HG03135 (cell line): ENCODE measurements around the gene FAM184B.

ENCODE experiments used
- ATAC-seq: cut with Tn5 transposase; IDR thresholded peaks from one replicate; pipeline ENCODE4 v1.9.1; 2021; ENCODE audit warnings: mild to moderate bottlenecking, moderate library complexity; ENCODE audit not compliant: unreplicated experiment

FAM184B gene

DNA sequence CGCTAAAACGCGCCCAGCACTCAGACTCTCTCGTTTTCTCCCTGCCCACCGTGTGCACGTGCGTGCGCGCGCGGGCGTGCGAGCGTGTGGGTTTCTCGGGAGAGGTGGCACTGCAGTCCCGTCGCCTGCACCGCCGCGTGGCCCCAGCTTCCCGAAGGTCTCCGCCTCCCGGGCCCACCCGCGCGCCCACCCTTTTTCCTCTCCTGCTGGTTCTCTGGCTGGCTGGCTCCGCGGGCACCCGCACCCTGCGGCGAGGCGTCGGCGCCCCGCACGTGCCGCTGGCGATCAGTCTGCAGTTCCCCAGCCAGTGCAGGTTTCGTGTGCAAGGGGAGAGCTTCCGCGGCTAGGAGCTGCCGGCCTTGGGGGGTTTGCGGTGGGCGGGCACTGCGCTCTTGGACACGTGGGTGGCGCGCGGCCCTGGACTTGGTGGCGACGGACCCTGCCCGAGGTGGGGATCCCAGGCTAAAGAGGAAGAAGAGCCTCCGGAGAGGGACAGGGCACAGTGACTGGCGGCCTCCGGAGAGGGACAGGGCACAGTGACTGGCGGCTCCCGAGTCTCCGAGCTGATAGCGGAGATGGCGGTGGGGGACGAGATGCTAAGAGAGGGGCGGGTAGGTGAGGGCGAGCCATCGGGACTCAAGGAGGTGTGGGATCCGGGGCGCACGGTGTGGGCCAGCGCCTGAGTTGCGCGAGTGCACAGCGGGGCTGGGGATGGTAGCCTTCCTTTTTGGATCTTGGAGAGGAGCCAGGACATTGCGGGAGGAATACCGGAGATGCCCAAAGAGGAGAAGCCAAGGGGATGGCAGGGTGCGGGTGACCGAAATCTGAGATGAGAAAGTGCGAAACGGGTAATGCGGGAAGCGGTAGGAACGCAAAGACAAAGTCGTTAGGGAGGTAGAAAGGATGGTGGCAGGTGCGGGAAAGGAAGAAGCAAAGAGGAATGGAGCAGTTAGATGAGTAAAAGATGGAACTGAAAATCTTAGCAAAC is at the start of gene FAM184B:
Gene FAM184B, minus strand, starts transcription at position 322 of the 988 bp plus-strand sequence. CDS start 322 bp downstream, outside the sequence.
- ATAC-seq: no peak

DNA sequence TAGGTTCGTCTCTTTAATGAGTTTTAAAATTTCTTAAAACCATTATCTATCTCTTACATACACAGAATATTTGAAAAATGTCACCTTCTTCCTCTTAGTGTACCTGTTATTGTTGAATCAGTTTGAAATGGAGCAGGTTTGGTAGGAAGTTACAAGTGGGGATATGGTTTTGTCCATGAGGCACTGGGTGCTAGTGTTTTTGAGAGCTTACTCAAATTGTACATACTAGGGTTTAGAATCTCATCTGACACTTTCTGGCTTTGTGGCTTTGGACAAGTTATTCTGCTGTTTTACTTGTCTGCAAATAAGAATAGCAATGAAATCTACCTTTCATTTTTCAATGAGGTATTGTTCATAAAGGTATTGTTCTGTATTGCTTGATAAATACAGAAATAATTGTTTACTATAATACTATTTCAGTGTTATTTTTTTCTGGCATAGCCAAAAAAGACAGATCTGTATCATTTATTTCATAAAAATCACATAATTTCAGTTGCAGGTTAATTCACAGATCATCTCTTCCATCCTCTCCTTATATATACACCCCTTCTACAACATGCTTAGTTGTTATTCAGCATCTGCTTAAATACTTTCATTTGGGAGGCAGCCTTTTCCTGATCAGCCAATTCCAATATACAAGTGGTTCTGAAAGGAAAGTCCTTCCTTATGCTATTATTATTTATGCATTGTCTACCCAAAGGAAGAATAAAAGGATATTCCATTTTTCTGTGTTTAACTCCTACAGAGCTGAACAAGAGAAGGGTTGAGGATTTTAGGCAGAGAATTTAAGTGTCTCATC is 42.6 kb upstream of the FAM184B start:
- no peak for ATAC-seq

DNA sequence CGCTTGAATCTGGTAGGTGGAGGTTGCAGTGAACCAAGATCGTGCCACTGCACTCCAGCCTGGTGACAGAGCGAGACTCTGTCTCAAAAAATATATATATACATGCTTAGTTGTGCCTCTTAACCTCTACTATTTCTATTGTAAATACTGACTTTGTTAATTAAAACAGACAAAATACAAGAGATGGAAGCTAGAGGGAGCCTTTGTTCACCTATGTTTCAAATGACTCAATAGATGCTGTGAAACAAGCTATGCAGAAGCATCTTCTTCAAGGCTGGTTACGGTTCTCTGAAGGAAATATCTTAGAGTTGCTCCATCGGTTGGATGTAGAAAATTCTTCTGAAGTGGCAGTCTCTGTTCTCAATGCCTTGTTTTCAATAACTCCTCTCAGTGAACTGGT is 35.6 kb upstream of the FAM184B start:
- no peak for ATAC-seq

DNA sequence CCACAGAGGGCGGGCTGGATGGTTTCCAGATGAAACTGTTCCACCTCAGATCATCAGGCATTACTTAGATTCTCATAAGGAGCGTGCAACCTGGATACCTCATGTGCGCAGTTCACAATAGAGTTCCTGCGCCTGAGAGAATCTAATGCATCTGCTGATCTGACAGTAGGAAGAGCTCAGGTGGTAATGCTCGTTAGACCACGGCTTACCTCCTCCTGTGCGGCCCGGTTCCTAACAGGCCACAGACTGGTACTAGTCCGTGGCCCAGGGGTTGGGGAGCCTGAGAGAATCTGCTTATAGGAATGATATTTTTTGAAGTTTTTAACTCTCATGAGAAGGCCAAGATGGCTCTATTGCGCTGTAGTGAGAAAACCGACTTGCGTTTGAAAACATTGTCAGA is 34.7 kb upstream of the FAM184B start:
- no peak for ATAC-seq

DNA sequence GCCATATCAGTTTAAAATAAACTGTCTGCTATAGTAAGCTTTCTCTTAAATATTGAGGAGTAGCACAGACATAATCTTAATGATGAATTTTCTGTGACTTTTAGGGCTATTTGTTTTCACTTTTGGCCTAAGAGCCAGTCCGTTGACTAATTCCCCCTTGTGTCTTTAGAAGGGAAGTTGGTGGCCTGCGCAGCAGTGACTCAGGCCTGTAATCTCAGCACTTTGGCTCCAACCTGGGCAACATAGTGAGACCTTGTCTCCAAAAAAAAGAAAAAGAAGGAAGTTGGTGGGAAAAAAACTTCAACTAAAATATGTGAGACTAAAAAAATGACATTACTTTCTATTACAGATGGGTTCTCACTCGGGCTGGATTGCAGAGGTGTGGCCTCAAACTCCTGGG is 32.7 kb upstream of the FAM184B start:
- no peak for ATAC-seq

DNA sequence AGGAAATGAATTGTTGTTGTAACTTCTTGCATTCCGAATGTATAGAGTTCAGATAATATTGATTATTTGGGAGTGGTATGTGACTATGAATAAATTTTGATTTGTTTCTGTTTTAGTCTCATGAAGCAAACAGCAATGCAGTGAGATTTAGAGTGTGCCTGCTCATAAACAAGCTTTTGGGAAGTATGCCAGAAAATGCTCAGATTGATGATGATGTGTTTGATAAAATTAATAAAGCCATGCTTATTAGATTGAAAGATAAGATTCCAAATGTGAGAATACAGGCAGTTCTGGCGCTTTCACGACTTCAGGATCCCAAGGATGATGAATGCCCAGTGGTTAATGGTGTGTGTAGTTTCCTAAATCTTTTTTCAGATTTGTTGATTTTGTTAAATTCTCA is 31.4 kb upstream of the FAM184B start:
- ATAC-seq: no peak

DNA sequence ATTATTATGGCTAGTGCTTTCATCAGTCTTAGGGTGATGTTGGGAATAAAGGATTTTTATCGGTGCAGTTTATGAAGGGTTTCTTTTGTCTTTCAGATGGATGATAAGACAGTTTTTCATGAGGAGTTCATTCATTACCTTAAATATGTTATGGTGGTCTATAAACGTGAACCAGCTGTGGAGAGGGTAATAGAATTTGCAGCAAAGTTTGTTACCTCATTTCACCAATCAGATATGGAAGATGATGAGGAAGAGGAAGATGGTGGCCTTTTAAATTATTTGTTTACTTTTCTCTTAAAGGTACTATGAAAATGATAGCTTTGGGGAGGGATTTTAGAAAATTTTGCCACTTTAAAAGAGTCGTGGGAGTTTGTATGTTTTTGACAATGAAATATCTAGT is 30.7 kb upstream of the FAM184B start:
- no peak for ATAC-seq

DNA sequence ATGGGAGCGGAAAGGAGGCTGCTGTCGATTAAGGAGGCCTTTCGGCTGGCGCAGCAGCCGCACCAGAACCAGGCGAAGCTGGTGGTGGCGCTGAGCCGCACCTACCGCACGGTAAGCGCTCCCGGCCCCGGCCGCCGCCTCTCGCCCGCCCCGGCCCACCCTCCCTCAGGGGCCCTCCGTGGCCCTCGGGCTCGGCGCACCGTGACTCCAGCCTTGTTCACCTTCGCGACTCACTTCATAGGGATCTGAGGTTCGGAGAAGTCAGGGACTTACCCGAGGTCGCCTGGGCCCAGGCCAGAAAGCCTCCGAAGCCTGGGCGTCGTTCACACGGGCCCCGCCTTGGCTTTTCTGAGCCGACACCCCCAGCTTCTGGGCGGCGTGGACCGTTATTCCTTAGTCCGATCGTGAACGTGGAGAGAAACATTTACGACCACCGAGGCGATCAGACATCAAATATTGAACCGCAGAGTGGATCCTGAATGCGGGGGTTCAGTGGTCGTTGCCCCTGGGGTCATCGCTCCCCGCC is 29.7 kb upstream of the FAM184B start:
- ATAC-seq: peak; percentile 27

DNA sequence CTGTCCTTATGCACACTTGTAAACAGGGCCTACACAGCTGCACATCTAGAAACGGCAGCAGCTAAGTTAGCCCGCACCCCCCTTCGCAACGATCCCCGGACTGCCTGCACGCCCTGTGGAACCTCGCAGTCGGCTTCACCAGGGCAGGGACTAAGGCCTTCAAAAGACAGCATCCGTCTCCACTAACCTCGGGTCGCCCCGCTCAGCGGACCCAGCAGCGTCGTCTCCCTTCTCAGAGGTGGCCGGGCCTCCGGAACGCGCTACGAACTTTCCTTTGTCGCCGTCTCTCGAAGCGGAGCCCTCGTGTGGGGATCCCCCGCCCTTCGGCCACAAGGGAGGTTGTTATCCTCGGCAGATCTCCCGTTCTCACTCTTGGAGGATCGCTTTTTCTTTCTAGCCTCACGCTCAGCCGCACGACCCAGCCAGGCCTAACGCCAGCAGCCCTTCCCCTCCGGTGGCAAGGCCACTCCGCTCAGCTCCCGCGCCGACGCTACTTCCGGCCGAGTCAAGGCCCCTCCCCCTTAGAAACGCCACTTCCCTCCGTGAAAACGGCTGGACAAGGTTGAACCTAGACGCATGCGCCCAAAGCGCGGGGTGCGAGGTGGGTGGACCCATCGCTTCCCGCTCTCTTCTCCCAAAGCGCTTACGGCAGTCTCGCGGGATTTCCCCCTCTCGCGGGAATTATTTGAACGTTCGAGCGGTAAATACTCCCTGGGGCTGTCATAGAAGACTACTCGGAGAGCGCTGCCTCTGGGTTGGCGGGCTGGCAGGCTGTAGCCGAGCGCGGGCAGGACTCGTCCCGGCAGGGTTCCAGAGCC is 29.0 kb upstream of the FAM184B start, which contains the start of the genes DCAF16 and NCAPG:
Gene DCAF16, minus strand, starts transcription at position 498 of the 818 bp plus-strand sequence. CDS start 6,616 bp downstream, outside the sequence.
Gene NCAPG, plus strand, starts transcription at position 720 of the 818 bp plus-strand sequence. CDS start 99 bp downstream, outside the sequence.
- peak; percentile 86 for ATAC-seq

DNA sequence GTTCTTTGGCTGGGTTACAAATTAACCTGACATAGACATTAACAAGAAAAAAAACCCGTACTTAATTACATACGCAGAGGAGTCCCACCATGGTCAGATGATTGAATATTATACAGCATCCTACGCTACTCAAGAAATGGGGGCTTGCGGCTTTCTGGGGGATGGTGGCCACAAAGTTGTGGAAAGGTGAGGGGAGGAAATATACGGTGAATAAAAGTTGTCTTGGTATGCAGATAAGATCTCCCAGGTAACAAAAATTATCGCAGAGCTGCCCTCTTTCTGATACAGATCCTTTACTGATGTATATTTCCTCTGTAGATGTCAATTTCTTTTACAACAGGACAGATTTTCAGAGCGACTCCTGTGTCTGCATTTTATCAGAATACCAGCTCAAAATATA is 28.2 kb upstream of the FAM184B start:
- ATAC-seq: no peak

DNA sequence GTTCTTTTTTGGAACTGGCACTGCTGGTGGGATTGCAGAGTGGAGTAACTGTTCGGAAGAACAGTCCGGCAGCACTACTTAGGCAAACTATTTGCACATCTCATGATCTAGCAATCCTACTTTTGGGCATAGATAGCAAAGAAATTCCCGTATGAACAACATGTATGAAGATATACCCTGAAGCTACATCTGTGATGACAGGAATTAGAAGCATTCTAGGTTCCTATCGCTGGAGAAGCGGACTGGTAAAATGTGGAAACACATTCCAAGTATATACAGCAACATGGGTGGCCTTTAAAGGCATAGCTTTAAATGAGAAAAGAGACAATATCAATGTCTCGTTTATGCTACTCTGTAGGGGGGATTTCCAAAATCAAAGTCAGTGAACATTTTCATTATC is 26.0 kb upstream of the FAM184B start:
- ATAC-seq: no peak

DNA sequence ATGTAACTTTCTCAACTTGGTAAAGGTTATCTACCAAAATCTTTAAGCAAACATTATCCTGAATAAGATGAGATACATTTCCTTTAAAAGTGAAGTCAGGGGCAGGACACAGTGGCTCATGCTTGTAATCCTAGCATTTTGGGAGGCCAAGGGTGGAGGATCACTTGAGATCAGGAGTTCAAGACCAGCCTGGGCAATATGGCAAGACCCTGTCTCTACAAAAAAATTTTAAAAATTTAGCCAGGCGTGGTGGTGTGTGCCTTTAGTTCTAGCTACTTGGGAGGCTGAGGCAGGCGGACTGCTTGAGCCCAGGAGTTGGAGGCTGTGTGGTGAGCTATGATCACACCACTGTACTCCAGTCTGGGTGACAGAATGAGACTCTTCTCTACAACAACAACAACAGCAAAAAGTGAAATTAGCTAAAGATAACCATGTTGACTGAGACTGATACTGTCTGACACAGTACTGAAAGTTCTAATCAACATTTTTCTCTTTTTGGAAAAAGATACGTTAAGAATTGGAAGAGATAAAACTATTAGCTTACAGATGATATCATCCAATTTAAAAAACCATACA is 24.2 kb upstream of the FAM184B start:
- ATAC-seq: no peak

DNA sequence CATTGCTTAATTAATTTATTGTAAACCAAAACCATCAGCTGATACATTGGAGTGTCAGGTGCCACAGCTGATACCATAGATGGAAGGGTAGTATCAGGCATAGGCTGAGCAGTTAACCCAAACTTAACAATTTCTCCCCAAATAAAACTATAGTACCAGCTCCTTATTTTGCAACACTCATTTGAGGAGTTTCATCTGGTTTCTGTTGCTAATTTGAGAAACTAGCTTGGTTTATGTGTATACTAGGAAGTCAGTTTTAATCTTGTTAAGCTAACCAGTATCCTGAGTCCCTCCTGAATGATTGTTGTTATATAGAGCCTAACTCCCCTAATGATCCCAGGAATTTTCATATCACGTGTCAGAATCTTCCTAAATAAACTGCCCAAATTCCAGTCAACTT is 16.4 kb upstream of the FAM184B start:
- ATAC-seq: no peak

DNA sequence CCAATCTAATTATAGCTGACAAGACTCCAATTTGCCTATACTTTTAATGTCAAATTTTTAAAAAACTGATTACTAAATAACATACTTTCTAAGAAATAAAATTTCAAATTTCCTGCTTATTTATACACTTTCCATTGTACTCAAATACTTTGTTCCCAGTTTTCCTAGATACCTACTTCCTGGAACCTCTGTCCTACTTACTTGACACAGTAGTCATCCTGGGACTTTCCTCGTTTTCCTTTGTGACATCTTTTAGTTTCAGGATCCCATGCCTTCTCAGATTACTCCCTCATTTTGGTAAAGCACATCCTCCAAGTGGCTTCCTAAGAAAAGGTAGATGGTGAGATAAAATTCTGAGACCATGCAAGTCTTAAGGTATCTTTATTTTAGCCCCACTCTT is 13.3 kb upstream of the FAM184B start:
- ATAC-seq: no peak

DNA sequence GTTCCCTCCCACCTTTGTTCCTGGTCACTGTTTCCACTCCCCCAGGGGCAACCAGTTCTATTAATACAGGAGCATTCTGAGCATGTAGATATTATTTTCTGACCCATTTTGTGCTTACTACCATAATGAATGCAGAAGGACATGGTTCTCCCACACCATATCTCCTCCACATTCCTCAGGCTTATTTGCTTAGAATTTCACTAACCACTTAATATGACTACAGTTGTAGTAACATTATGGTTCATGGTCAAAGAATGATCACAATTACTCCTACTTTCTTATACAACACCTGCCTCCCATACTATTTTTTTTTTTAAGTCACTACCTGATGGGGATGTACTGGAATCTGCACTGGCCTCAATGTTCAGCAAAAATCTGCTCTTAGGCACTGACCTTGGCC is 7.5 kb upstream of the FAM184B start:
- ATAC-seq: no peak

DNA sequence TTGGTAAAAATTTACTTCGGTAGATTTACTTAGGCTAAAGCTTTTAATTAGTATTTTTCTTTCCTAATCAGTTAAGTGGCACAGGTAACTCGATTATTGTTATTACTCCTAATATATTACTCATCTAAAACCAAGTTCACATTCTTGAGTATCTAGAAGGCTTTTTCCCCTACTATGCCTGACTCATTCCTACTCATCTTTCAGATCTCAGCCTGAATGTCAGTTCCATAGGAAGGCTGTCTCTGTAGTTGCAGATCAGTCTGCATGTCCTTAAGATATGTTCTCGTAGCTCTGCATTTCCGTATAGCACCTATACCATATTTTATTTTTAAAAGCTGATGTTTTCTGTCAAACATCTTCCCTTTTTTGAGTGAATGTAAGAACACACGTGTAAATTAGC is 5.9 kb upstream of the FAM184B start:
- ATAC-seq: no peak

DNA sequence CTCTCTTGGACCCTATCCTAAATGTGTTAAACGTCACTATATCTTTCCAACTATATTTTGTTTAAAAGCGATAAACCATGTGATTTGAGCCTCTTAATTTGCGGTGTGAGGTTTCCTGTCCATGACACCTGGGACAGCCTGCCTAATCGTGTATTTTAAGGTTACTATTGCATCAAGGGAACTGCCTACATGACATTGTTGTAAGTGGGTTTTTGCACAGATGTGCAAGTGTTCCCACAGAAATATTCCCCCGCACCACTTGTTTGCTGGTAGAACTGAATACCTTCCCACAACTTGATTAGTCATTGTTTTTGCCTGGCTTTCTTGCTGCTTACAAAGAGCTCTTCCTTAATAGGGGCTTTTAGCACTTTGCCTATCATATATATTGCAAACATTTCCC is 5.1 kb upstream of the FAM184B start:
- no peak for ATAC-seq

DNA sequence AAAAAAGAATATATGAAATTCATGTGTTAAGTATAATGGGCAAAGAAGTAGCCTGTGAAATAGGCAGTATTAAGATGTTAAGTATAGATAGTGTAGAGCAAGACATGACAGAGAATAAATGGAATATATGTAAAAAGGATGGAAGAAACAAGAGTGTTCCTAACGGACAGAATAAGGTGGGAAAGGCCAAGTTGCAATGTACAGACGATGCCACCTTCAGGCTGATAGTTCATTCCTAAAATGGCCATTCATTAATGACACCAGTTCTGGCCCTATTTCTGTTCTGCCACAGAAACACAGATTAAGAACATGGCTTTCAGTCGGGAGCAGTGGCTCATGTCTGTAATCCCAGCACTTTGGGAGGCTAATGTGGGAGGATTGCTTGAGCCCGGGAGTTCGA is 4.4 kb upstream of the FAM184B start:
- no peak for ATAC-seq

DNA sequence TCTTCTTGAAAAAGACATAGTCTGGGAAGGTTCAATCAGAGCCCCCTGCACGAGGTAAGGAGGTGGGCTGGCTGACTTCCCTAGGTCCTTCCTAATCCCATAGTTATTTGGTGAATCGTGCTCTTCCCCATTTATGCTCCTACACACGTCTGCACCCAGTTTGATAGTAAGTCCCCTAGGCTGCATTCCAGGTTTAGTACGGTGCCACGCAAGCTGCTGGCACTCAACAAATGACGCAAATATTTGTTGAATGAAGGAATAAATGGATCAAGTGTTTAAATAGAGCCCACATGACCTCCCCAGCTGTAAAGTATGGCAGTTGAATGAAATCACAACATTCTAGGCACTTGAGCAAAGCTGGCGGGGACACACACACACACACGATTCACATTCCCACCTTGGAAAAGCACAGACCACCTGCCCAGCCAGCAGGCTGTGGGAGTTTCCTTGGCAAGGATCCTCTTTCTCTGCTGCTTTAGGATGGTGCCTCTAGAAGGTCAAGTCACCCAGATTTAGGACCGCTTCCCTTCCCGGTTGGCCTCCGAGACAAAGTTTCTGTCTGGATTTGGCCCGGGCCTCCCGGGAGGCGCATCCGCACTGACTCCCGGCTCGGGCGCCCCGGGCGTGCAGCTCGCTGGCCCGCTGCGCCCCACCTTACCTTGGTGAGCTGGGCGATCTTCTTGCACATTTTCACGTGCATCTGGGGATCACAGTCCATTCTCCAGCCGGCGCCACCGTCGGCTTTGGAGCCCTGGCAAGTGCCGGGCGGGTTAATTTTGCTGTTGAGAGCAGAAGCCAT is 721 bp downstream of the FAM184B start:
- no peak for ATAC-seq
